GM06990 (cell line): ENCODE measurements around the gene FANCC.

ENCODE experiments used
- DNase-seq: peaks from one replicate; pipeline ENCODE4 v3.0.0-alpha.2; 2011; ENCODE audit not compliant: insufficient read length; ENCODE audit errors: extremely low read depth
- H3K27me3 ChIP-seq: replicated peaks from 2 replicates; pipeline ENCODE4 v1.6.0; 2011; ENCODE audit warnings: low read length; ENCODE audit not compliant: control insufficient read depth, insufficient read depth
- H3K36me3 ChIP-seq: 2 replicates; pipeline ENCODE4 v1.5.1; 2011; ENCODE audit warnings: low read length; ENCODE audit not compliant: control insufficient read depth, insufficient read depth
- H3K4me3 ChIP-seq: replicated peaks from 2 replicates; pipeline ENCODE4 v1.5.1; 2011; ENCODE audit warnings: low read depth, mild to moderate bottlenecking, control low read depth, low read length
- TF ChIP-seq, protein P1 (sequence below): IDR thresholded peaks from 2 replicates; pipeline ENCODE4 v1.5.1; 2011; ENCODE audit warnings: low read length, control low read depth, mild to moderate bottlenecking, inconsistent platforms; ENCODE audit not compliant: insufficient read depth, poor library complexity, severe bottlenecking

FANCC gene

GRCh38 chr9:95176755-95177319 lies 140.7 kb downstream of the FANCC start:
- TF ChIP-seq, protein P1, sequence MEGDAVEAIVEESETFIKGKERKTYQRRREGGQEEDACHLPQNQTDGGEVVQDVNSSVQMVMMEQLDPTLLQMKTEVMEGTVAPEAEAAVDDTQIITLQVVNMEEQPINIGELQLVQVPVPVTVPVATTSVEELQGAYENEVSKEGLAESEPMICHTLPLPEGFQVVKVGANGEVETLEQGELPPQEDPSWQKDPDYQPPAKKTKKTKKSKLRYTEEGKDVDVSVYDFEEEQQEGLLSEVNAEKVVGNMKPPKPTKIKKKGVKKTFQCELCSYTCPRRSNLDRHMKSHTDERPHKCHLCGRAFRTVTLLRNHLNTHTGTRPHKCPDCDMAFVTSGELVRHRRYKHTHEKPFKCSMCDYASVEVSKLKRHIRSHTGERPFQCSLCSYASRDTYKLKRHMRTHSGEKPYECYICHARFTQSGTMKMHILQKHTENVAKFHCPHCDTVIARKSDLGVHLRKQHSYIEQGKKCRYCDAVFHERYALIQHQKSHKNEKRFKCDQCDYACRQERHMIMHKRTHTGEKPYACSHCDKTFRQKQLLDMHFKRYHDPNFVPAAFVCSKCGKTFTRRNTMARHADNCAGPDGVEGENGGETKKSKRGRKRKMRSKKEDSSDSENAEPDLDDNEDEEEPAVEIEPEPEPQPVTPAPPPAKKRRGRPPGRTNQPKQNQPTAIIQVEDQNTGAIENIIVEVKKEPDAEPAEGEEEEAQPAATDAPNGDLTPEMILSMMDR: no peak
- Histone ChIP-seq H3K27me3 (no peaks in the 10 kb centered on the region), H3K4me3 (no peak overlapping the region), H3K36me3 (no peaks in the 10 kb centered on the region)
- DNase-seq: no peak

- DNase-seq: no peak
- H3K27me3 ChIP-seq: no peaks in the 10 kb centered on the region
- TF ChIP-seq, protein P1: no peak
Measured at GRCh38 chr9:95175523-95175922, 142.0 kb downstream of the FANCC start.

GRCh38 chr9:95174038-95174437 lies 143.5 kb downstream of the FANCC start:
- H3K36me3 ChIP-seq: no peaks in the 10 kb centered on the region
- no peak overlapping the region for H3K4me3 ChIP-seq
- no peak for DNase-seq
- TF ChIP-seq, protein P1: no peak
- no peaks in the 10 kb centered on the region for H3K27me3 ChIP-seq

More at GRCh38 chr9:95175523-95175922, 142.0 kb downstream of the FANCC start:
- no peaks in the 10 kb centered on the region for H3K36me3 ChIP-seq
- H3K4me3 ChIP-seq: no peak overlapping the region

DNA sequence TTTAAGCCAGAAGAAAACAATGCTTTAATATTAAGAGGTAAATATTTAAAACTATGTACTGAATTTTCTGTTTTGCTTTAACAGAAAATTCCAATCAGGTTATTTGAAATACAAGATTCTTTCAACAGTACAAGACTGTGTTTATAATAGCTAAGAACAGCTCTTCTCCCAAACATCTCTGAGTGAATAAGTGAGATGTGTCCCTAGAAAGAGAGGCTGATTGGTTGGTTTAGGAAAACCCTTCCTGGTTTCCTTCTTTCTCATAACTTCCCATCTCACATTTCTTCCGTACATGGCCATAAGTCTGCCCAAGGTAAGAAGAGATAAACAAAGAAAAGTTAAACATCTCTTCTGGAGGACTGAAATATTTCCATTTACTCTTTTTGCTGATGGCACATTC lies 145.9 kb downstream of the FANCC start:
- no peak for DNase-seq
- Histone ChIP-seq H3K27me3 (no peaks in the 10 kb centered on the region), H3K36me3 (no peaks in the 10 kb centered on the region), H3K4me3 (no peak overlapping the region)
- TF ChIP-seq, protein P1: no peak

GRCh38 chr9:95171001-95171400 lies 146.5 kb downstream of the FANCC start:
- H3K4me3 ChIP-seq: no peak overlapping the region
- no peaks in the 10 kb centered on the region for H3K36me3 ChIP-seq
- peak; percentile 46 for DNase-seq
- TF ChIP-seq, protein P1: no peak
- H3K27me3 ChIP-seq: no peaks in the 10 kb centered on the region

DNA sequence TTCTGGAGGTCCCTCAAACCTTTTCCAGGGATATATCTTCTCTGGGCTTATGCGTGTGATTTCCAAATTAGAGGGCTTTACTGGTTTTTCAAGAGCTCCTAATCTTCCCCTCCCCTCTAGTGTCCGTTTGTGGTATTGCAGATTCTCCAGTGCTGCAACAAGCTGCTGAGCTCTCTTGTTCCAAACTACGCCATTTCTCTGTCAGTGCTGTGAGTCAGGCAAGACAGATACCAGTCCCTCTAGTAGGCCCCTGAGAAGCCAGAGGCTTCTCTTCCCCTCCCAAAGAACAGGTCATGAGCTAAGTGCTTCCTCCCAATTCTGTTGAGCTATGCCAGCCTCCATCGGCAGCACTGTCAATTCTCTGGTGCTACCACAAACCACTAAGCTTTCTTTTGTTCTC lies 149.5 kb downstream of the FANCC start:
- TF ChIP-seq, protein P1: peak; percentile 87
- H3K27me3 ChIP-seq: no peaks in the 10 kb centered on the region
- H3K36me3 ChIP-seq: no peaks in the 10 kb centered on the region
- H3K4me3 ChIP-seq: no peak overlapping the region
- peak; percentile 26 for DNase-seq
